Activated CD4-positive, alpha-beta T cell treated with anti-CD3 and anti-CD28 coated beads for 1 hour (primary cell): Measurements from ENCODE around the gene RNASE9.
A peak's percentile ranks its signal among the peaks of the same experiment; 100 is the strongest.
"Not testable (repeated sequence)": the region's sequence is repeated elsewhere in the genome, so short reads cannot be mapped to it uniquely, and the experiment has no call there.

ENCODE experiments used
- DNase-seq: peaks from one replicate; pipeline ENCODE4 v3.0.0-alpha.2; 2020

Gene RNASE9

GRCh38 chr14:20572382-20572990, 11.6 kb upstream of the RNASE9 start:
- DNase-seq, result not testable (repeated sequence)

- not testable (repeated sequence) for DNase-seq
Measured at GRCh38 chr14:20570720-20571119, 9.9 kb upstream of the RNASE9 start.

- DNase-seq, result not testable (repeated sequence)
Measured at GRCh38 chr14:20569865-20570264, 9.0 kb upstream of the RNASE9 start.

- DNase-seq, result no peak
Measured at GRCh38 chr14:20569066-20569465, 8.2 kb upstream of the RNASE9 start.

- no peak for DNase-seq
Measured at GRCh38 chr14:20568393-20568792, 7.5 kb upstream of the RNASE9 start.

GRCh38 chr14:20567199-20567598, 6.4 kb upstream of the RNASE9 start:
- not testable (repeated sequence) for DNase-seq

- no peak for DNase-seq
Measured at GRCh38 chr14:20564501-20564997, 3.7 kb upstream of the RNASE9 start.

GRCh38 chr14:20563971-20564370, 3.1 kb upstream of the RNASE9 start:
- DNase-seq, result no peak

GRCh38 chr14:20559461-20559904, 1.4 kb downstream of the RNASE9 start:
- no peak for DNase-seq

GRCh38 chr14:20557212-20557542, 3.7 kb downstream of the RNASE9 start:
- no peak for DNase-seq

- no peak for DNase-seq
Measured at GRCh38 chr14:20556500-20557211, 4.2 kb downstream of the RNASE9 start.

GRCh38 chr14:20555845-20556244, 5.0 kb downstream of the RNASE9 start:
- DNase-seq, result no peak

GRCh38 chr14:20553024-20553423, 7.8 kb downstream of the RNASE9 start:
- DNase-seq, result no peak

GRCh38 chr14:20551606-20552005, 9.2 kb downstream of the RNASE9 start:
- DNase-seq, result no peak

- no peak for DNase-seq
Measured at GRCh38 chr14:20550926-20551325, 9.9 kb downstream of the RNASE9 start.

GRCh38 chr14:20548414-20549158, 12.3 kb downstream of the RNASE9 start:
- DNase-seq, result no peak

- DNase-seq, result no peak
Measured at GRCh38 chr14:20546877-20547276, 14.0 kb downstream of the RNASE9 start.

GRCh38 chr14:20539906-20540305, 20.9 kb downstream of the RNASE9 start:
- no peak for DNase-seq

- DNase-seq, result peak; percentile 54
Measured at GRCh38 chr14:20530771-20531571, 29.9 kb downstream of the RNASE9 start.

- DNase-seq, result no peak
Measured at GRCh38 chr14:20529806-20530205, 31.0 kb downstream of the RNASE9 start.

- no peak for DNase-seq
Measured at GRCh38 chr14:20524027-20524426, 36.8 kb downstream of the RNASE9 start.

- no peak for DNase-seq
Measured at GRCh38 chr14:20522332-20522731, 38.5 kb downstream of the RNASE9 start.

- DNase-seq, result no peak
Measured at GRCh38 chr14:20516921-20517320, 43.9 kb downstream of the RNASE9 start.
